K562 (cell line): ENCODE data around the gene ALK. TPM values are rescaled to one million over a fixed set of nuclear protein-coding genes. Genes with fewer than 3 reads are reported as not detected.

Experiments used
- ATAC-seq: fragments of 200-7000 bp; cut with Tn5 transposase; 3 replicates; pipeline ENCODE4 v1.9.1; 2020; ENCODE audit warnings: moderate library complexity
- BruUV-seq: library from RNA; stranded (reverse); fragments of 400-500 nt; replicated peaks from 2 replicates; lab custom pipeline; 2021; lab: Mats Ljungman, UMichigan
- CTCF ChIA-PET: fragments of 300-600 bp; formaldehyde crosslinking; extraction: SDS; loops from one replicate; lab custom pipeline; 2021; ENCODE audit warnings: low intra/inter-chr PET ratio; lab: Yijun Ruan, JAX
- POLR2A ChIA-PET: fragments of 300-600, 350-650 bp; sonication (Branson Sonifier 250); formaldehyde crosslinking; extraction: SDS; loops from one replicate; lab custom pipeline; 2021; ENCODE audit warnings: antibody characterized with exemption, inconsistent platforms; lab: Yijun Ruan, JAX
- DNase-seq, 4 experiments: peaks; one replicate each; pipeline versions ENCODE4 v3.0.0 to v3.0.0-alpha.2; 2011 to 2018; ENCODE audit warnings: low spot score in 3 of 4, mixed read lengths in 3 of 4; ENCODE audit errors: extremely low read depth in 1 of 4
- FAIRE-seq: peaks from 2 replicates; lab custom pipeline; 2011; peaks lifted over from hg19 to GRCh38; lab: Jason Lieb, UNC
- H2AFZ ChIP-seq: 2 replicates; pipeline ENCODE4 v1.6.0; 2011; ENCODE audit warnings: low read depth, low read length, control low read depth, inconsistent platforms
- H3K27ac ChIP-seq: fragments of 200-600 bp; 3 replicates; pipeline ENCODE4 v1.8.0; 2011; ENCODE audit warnings: low read depth, mild to moderate bottlenecking, control low read depth, inconsistent platforms, low read length, moderate library complexity, mixed read lengths; ENCODE audit errors: extremely low read depth
- H3K27me3 ChIP-seq, 2 experiments: fragments of 300-600 bp in 1 of 2; 2 replicates in 1 of 2; 3 replicates in 1 of 2; pipeline versions ENCODE4 v1.6.0 to v1.8.0; 2011; ENCODE audit warnings: inconsistent platforms in 2 of 2, low read length in 2 of 2, mild to moderate bottlenecking in 1 of 2, mixed read lengths in 1 of 2, moderate library complexity in 1 of 2; ENCODE audit not compliant: control insufficient read depth in 2 of 2, insufficient read depth in 2 of 2
- H3K36me3 ChIP-seq: fragments of 300-600 bp; 3 replicates; pipeline ENCODE4 v1.8.0; 2011; ENCODE audit warnings: mild to moderate bottlenecking, low read length, inconsistent platforms; ENCODE audit not compliant: control insufficient read depth, insufficient read depth
- H3K4me1 ChIP-seq, 2 experiments: fragments of 200-600 bp in 1 of 2; replicated peaks in 1 of 2; 2 replicates in 1 of 2; 3 replicates in 1 of 2; pipeline versions ENCODE4 v1.5.1 to v1.8.0; 2011; ENCODE audit warnings: inconsistent platforms in 2 of 2, low read length in 2 of 2, mild to moderate bottlenecking in 1 of 2, mixed read lengths in 1 of 2, moderate library complexity in 1 of 2; ENCODE audit not compliant: control insufficient read depth in 2 of 2, insufficient read depth in 2 of 2
- H3K4me2 ChIP-seq: 2 replicates; pipeline ENCODE4 v1.6.1; 2011; ENCODE audit warnings: low read length, control low read depth, inconsistent platforms, mixed read lengths; ENCODE audit not compliant: insufficient read depth
- H3K4me3 ChIP-seq: fragments of 200-600 bp; sonication (generic), shearing (Covaris generic); 2 replicates; pipeline ENCODE4 v1.5.1; 2016; ENCODE audit warnings: control low read depth, inconsistent platforms
- H3K79me2 ChIP-seq: fragments of 200-600 bp; 3 replicates; pipeline ENCODE4 v1.8.0; 2011; ENCODE audit warnings: low read length, inconsistent platforms; ENCODE audit not compliant: control insufficient read depth, insufficient read depth
- H3K9ac ChIP-seq, 2 experiments: 2 replicates each; pipeline versions ENCODE4 v1.6.0 to v1.6.1; 2011; ENCODE audit warnings: low read depth in 2 of 2, low read length in 2 of 2, control low read depth in 1 of 2, inconsistent platforms in 1 of 2, mild to moderate bottlenecking in 1 of 2, mixed read lengths in 1 of 2; ENCODE audit not compliant: insufficient read depth in 1 of 2
- H3K9me1 ChIP-seq: one replicate; pipeline ENCODE4 v1.6.0; 2011; ENCODE audit warnings: inconsistent platforms, mild to moderate bottlenecking, low read length, moderate library complexity; ENCODE audit not compliant: control insufficient read depth, insufficient read depth
- H3K9me3 ChIP-seq: replicated peaks from 2 replicates; pipeline ENCODE4 v1.5.1; 2011; ENCODE audit warnings: low read depth, low read length, inconsistent platforms; ENCODE audit not compliant: control insufficient read depth, insufficient read depth
- H4K20me1 ChIP-seq: replicated peaks from 2 replicates; pipeline ENCODE4 v1.6.1; 2011; ENCODE audit warnings: low read length, inconsistent platforms, mixed read lengths; ENCODE audit not compliant: control insufficient read depth, insufficient read depth
- KHSRP ChIP-seq: fragments of 450-650 bp; IDR thresholded peaks from 2 replicates; pipeline ENCODE4 v1.6.1; 2017
- MECOM ChIP-seq: fragments of 250-450 bp; sonication (Bioruptor Pico); IDR thresholded peaks from 2 replicates; pipeline ENCODE4 v1.8.0; 2022; ENCODE audit warnings: inconsistent platforms
- ZBTB43 ChIP-seq: sonication (generic); formaldehyde crosslinking; IDR thresholded peaks from 2 replicates; pipeline ENCODE4 v1.8.0; 2023; ENCODE audit warnings: mild to moderate bottlenecking, missing genetic modification reagents
- WGBS: fragments of 100-300 bp; shearing (Covaris generic); methylation state at CpG from one replicate; pipeline ENCODE4 v1.1.6; 2016; ENCODE audit warnings: low coverage, mixed read lengths; ENCODE audit not compliant: insufficient coverage; ENCODE audit errors: missing lambda C conversion rate; 5-methylcytosine and 5-hydroxymethylcytosine counted together
- in situ Hi-C: fragments of 300-500 bp; cut with MboI; formaldehyde crosslinking; loops from 4 replicates; pipeline ENCODE4 v1.15.0; 2018; ENCODE audit warnings: inconsistent platforms, mixed read lengths
- intact Hi-C: fragments of 100-400 bp; cut with micrococcal nuclease; formaldehyde crosslinking; loops from 2 replicates; pipeline ENCODE4 v1.14.2; 2022
- polyA plus RNA-seq, 8 experiments: library from polyadenylated mRNA; depleted of rRNA in 4 of 8; stranded (reverse) in 5 of 8; unstranded in 3 of 8; fragments of >200 nt; fragmentation: Nextera tagmentation in 2 of 8; fragmentation: Illumina TruSeq in 1 of 8; extraction: Ambion mirVana in 2 of 8; extraction: Trizol in 1 of 8; gene quantifications; 2 replicates each; pipeline versions ENCODE4 v1.2.1 to v1.2.3, GENCODE V29; 2011 to 2014; ENCODE audit warnings: inconsistent platforms in 1 of 8, missing spikeins in 1 of 8
- total RNA-seq, 7 experiments: library from RNA; depleted of rRNA in 6 of 7; stranded (reverse); fragments of >200 nt in 6 of 7; fragmentation: Illumina TruSeq in 2 of 7; extraction: Trizol in 2 of 7; gene quantifications; 2 replicates each; pipeline versions ENCODE4 v1.2.1 to v1.2.3, GENCODE V29; 2011 to 2021; ENCODE audit warnings: low replicate concordance in 1 of 7
- TF ChIP-seq, protein P1 (sequence below): fragments of 450-650 bp; IDR thresholded peaks from 2 replicates; pipeline ENCODE4 v1.6.1; 2016; ENCODE audit warnings: low read depth

Gene ALK
- total and polyA plus RNA-seq, 9 of the 15 experiments (the other 6 are each of a cell fraction or from before 2014, with no cell fraction given), result not detected

DNA sequence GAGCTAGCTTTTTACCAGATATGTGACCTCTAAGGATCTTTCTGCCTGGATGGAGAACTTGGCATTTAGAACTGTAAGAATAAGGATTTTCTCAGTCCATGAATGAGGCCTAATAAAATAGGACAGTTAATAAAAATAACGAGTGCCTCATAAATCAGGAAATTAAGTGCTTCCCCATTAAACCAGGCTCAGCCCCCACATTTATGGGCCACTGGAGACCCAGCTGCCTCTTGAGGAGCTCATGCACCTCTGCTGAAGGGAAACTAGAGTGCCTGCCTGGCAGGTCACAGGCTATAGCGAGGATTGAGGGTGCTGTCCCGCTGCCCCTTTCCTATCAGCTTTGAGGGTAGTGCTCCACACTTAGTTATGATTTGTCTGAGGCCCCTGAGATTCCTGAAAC lies 158.0 kb downstream of the ALK start (continued):
- TF ChIP-seq, protein P1, sequence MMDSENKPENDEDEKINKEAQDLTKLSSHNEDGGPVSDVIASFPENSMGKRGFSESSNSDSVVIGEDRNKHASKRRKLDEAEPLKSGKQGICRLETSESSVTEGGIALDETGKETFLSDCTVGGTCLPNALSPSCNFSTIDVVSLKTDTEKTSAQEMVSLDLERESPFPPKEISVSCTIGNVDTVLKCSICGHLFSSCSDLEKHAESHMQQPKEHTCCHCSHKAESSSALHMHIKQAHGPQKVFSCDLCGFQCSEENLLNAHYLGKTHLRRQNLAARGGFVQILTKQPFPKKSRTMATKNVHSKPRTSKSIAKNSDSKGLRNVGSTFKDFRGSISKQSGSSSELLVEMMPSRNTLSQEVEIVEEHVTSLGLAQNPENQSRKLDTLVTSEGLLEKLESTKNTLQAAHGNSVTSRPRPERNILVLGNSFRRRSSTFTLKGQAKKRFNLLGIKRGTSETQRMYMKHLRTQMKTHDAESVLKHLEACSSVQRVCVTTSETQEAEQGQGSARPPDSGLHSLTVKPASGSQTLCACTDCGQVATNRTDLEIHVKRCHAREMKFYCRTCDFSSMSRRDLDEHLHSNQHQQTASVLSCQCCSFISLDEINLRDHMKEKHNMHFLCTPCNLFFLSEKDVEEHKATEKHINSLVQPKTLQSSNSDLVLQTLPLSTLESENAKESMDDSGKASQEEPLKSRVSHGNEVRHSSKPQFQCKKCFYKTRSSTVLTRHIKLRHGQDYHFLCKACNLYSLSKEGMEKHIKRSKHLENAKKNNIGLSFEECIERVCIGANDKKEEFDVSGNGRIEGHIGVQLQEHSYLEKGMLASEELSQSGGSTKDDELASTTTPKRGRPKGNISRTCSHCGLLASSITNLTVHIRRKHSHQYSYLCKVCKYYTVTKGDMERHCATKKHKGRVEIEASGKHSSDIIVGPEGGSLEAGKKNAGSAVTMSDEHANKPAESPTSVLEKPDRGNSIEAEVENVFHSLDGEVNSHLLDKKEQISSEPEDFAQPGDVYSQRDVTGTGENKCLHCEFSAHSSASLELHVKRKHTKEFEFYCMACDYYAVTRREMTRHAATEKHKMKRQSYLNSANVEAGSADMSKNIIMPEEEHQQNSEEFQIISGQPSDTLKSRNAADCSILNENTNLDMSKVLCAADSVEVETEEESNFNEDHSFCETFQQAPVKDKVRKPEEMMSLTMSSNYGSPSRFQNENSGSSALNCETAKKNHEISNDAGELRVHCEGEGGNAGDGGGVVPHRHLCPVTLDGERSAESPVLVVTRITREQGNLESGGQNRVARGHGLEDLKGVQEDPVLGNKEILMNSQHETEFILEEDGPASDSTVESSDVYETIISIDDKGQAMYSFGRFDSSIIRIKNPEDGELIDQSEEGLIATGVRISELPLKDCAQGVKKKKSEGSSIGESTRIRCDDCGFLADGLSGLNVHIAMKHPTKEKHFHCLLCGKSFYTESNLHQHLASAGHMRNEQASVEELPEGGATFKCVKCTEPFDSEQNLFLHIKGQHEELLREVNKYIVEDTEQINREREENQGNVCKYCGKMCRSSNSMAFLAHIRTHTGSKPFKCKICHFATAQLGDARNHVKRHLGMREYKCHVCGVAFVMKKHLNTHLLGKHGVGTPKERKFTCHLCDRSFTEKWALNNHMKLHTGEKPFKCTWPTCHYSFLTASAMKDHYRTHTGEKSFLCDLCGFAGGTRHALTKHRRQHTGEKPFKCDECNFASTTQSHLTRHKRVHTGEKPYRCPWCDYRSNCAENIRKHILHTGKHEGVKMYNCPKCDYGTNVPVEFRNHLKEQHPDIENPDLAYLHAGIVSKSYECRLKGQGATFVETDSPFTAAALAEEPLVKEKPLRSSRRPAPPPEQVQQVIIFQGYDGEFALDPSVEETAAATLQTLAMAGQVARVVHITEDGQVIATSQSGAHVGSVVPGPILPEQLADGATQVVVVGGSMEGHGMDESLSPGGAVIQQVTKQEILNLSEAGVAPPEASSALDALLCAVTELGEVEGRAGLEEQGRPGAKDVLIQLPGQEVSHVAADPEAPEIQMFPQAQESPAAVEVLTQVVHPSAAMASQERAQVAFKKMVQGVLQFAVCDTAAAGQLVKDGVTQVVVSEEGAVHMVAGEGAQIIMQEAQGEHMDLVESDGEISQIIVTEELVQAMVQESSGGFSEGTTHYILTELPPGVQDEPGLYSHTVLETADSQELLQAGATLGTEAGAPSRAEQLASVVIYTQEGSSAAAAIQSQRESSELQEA, result no peak
- TF ChIP-seq KHSRP (no peak), MECOM (CRISPR knock-in tag) (no peak)

- Histone ChIP-seq H3K9me3 (no peaks in the 10 kb centered on the region), H3K4me1 (no peaks in the 10 kb centered on the region), H3K4me2 (no peak overlapping the region), H4K20me1 (no peaks in the 10 kb centered on the region), H3K9me1 (no peaks in the 10 kb centered on the region), H3K27ac (no peak overlapping the region), H3K4me3 (no peak overlapping the region), H2AFZ (no peak overlapping the region), H3K9ac (no peak overlapping the region), H3K36me3 (no peaks in the 10 kb centered on the region), H3K79me2 (no peaks in the 10 kb centered on the region), H3K27me3 (no peaks in the 10 kb centered on the region)
- in situ Hi-C loops, result no loop called here
- intact Hi-C loops, result no loop called here
- FAIRE-seq, result no peak
- no peak for ATAC-seq
- 1% methylated on average over 5 of the region's 5 CpGs for WGBS
- no TSS peak for BruUV-seq
- DNase-seq, result no peak
- TF ChIP-seq ZBTB43, result no peak
- ChIA-PET CTCF (no interaction called here), POLR2A (no interaction called here)
These were observed 159.1 kb downstream of the ALK start for GRCh38 chr2:29762239-29762638.
